ENCODE data around the gene AGFG2. TPM values are rescaled to one million over a fixed set of nuclear protein-coding genes. Genes with fewer than 3 reads are reported as not detected.
"Not testable (repeated sequence)": the region's sequence is repeated elsewhere in the genome, so short reads cannot be mapped to it uniquely, and the experiment has no call there.

The AGFG2 gene
- total RNA-seq, 2 donors from 2014 or later = 20.4 to 24.6 TPM

DNA sequence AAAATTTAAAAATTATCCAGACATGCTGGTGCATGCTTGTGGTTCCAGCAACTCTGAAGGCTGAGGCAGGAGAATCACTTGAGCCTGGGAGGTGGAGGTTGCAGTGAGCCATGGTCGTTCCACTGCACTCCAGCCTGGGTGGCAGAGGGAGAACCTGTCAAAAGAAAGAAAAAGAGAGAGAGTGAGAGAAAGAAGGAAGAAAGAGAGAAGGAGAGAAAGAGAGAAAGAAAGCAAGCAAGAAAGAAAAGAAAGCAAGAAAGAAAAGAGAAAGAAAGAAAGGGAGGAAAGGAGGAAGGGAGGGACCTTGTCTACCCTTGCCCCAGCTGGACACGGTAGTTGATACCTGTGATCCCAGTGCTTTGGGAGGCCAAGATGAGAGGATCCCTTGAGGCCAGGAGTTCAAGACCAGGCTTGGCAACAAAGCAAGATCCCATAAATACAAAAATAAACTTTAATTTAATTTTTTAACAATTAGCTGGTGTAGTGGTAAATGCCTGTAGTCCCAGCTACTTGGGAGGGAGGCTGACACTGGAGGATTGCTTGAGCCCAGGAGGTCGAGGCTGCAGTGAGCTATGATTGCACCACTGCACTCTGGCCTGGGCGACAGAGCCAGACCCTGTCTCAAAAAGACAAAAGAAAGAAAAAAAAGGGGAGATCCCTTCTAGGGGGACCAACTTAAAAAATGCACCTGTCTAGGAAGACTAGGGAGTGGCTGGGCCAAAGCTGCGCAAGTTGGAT lies 46.1 kb upstream of the AGFG2 start:
- 86 to 88% methylated on average over 5 of the region's 5 CpGs for WGBS, 2 donors
- Histone ChIP-seq H3K27me3 (no peaks in the 10 kb centered on the region), H3K4me3 (no peak overlapping the region), H3K36me3 (replicated peaks in 1 of 2; ENCODE audit: insufficient read depth in 1 of 2, low read depth in 2 of 2) (no peaks in the 10 kb centered on the region), H3K27ac (no peak overlapping the region), H3K4me1 (peaks cover 10% of the 10 kb centered on the region), H3K9me3 (no peaks in the 10 kb centered on the region)
- TF ChIP-seq, protein P1, sequence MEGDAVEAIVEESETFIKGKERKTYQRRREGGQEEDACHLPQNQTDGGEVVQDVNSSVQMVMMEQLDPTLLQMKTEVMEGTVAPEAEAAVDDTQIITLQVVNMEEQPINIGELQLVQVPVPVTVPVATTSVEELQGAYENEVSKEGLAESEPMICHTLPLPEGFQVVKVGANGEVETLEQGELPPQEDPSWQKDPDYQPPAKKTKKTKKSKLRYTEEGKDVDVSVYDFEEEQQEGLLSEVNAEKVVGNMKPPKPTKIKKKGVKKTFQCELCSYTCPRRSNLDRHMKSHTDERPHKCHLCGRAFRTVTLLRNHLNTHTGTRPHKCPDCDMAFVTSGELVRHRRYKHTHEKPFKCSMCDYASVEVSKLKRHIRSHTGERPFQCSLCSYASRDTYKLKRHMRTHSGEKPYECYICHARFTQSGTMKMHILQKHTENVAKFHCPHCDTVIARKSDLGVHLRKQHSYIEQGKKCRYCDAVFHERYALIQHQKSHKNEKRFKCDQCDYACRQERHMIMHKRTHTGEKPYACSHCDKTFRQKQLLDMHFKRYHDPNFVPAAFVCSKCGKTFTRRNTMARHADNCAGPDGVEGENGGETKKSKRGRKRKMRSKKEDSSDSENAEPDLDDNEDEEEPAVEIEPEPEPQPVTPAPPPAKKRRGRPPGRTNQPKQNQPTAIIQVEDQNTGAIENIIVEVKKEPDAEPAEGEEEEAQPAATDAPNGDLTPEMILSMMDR (IDR thresholded peaks at IDR 0.05) = no peak
- intact Hi-C loops (cut with DNase I) = no loop called here
- ATAC-seq (no peak), DNase-seq (no peak)

DNA sequence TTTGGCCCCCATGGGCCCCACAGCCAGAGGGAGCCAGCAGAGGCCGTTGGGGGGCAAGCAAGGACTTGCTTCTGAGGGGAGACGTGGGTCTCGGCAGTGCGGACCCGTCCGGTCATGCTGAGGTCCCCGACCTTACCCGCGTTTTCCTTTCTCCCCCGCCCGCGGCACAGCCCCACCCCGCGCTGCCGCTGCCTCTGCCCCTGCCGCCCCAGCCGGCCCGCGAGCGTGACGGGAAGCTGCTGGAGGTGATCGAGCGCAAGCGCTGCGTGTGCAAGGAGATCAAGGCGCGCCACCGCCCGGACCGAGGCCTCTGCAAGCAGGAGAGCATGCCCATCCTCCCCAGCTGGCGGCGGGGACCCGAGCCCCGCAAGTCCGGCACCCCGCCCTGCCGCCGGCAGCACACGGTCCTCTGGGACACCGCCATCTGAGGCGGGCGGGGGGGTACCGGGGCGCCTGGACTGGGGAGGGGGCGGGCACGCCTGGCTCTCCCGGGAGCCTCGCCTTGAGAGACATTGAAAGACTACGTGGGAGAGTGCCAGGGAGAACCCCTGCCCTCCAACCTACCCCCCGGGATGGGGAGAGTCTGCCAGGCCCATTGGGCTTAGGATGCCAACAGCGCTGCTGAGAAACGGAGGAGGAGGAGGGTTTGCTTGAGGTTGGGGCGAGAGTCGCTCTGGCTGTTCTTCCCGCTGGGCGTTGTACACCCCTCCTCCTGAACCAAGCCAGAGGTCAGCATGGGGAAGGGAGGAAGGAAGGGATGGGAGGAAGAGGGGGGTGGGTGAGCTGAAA lies 45.3 kb upstream of the AGFG2 start:
- ATAC-seq (peak; percentile 56), DNase-seq (peak; percentile 41 to 54 (median 48))
- Histone ChIP-seq H3K27me3 (no peaks in the 10 kb centered on the region), H3K4me1 (peaks cover 10% of the 10 kb centered on the region), H3K4me3 (no peak overlapping the region), H3K27ac (no peak overlapping the region), H3K9me3 (no peaks in the 10 kb centered on the region), H3K36me3 (replicated peaks in 1 of 2; ENCODE audit: insufficient read depth in 1 of 2, low read depth in 2 of 2) (no peaks in the 10 kb centered on the region)
- WGBS, 2 donors = 18 to 25% methylated on average over 15 to 45 of the region's 56 CpGs
- TF ChIP-seq POLR2A (IDR thresholded peaks at IDR 0.05) = no peak
- TF ChIP-seq, protein P1 (IDR thresholded peaks at IDR 0.05) = no peak
- intact Hi-C loops (cut with DNase I) = no loop called here

DNA sequence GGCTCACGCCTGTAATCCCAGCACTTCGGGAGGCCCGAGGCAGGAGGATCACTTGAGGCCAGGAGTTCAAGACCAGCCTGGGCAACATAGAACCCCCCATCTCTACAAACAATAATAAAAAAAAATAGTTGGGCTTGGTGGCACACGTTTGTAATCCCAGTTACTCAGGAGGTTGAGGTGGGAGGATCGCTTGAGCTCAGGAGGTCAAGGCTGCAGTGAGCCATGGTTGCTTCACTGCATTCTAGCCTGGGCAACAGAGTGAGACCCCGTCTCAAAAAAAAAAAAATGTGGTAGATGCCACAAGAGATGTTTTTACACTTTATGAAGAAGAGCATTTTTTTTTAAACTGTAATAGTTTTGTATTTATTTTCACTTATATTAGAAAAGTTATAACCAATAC lies 42.5 kb upstream of the AGFG2 start:
- H3K4me3 ChIP-seq = no peak overlapping the region
- 72 to 74% methylated on average over 6 of the region's 6 CpGs for WGBS, 2 donors
- no peak overlapping the region for H3K27ac ChIP-seq
- H3K36me3 ChIP-seq (replicated peaks in 1 of 2; ENCODE audit: insufficient read depth in 1 of 2, low read depth in 2 of 2) = no peaks in the 10 kb centered on the region
- DNase-seq (no peak), ATAC-seq (no peak)
- no peak for TF ChIP-seq POLR2A (IDR thresholded peaks at IDR 0.05)
- TF ChIP-seq, protein P1 (IDR thresholded peaks at IDR 0.05) = no peak
- H3K4me1 ChIP-seq = peaks cover 10% of the 10 kb centered on the region
- H3K27me3 ChIP-seq = no peaks in the 10 kb centered on the region
- intact Hi-C loops (cut with DNase I) = no loop called here
- no peaks in the 10 kb centered on the region for H3K9me3 ChIP-seq

DNA sequence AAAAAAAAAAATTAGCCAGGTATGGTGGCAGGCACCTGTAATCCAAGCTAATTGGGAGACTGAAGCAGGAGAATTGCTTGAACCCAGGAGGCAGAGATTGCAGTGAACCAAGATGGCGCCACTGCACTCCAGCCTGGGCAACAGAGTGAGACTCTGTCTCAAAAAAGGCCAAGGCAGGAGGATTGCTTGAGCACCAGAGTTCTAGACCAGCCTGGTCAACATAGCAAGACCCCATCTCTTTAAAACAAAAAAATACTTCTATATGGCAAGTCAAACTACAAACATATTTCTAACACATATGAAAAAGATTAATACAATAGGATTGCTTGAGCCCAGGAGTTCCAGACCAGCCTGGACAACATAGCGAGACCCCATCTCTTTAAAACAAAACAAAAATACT lies 38.3 kb upstream of the AGFG2 start:
- H3K36me3 ChIP-seq (replicated peaks in 1 of 2; ENCODE audit: insufficient read depth in 1 of 2, low read depth in 2 of 2); H3K4me3 ChIP-seq; DNase-seq; H3K4me1 ChIP-seq; ATAC-seq; intact Hi-C loops (cut with DNase I); H3K27me3 ChIP-seq; H3K27ac ChIP-seq; H3K9me3 ChIP-seq: not testable (repeated sequence)
- WGBS, 2 donors = 81 to 90% methylated on average over 2 of the region's 2 CpGs

DNA sequence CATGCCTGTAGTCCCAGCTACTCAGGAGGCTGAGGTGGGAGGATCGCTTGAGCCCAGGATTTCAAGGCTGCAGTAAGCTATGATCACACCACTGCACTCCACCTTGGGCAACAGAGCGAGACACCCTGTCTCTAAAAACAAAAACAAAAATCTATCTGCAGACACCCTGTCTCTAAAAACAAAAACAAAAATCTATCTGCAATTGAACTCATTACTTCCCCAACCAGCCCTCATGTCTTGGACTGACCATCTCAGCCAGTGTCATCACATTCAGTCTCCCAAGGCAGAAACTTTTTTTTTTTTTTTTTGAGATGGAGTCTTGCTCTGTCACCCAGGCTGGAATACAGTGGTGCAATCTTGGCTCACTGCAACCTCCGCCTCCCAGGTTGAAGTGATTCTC lies 35.0 kb upstream of the AGFG2 start:
- H3K4me3 ChIP-seq; H3K9me3 ChIP-seq; H3K4me1 ChIP-seq; DNase-seq; ATAC-seq; H3K27ac ChIP-seq; H3K27me3 ChIP-seq; H3K36me3 ChIP-seq (replicated peaks in 1 of 2; ENCODE audit: insufficient read depth in 1 of 2, low read depth in 2 of 2); intact Hi-C loops (cut with DNase I): not testable (repeated sequence)
- 89 to 96% methylated on average over 3 of the region's 3 CpGs for WGBS, 2 donors
